HFFc6 (cell line): ENCODE results near the gene UTRN. TPM values are rescaled to one million over a fixed set of nuclear protein-coding genes. Genes with fewer than 3 reads are reported as not detected.
A peak's percentile ranks its signal among the peaks of the same experiment; 100 is the strongest.

ENCODE experiments used
- DNase-seq: peaks from one replicate; pipeline ENCODE4 v3.0.0-alpha.2; 2018
- H3K27ac Mint-ChIP-seq: 2 replicates; pipeline ENCODE4 v1.8.0; 2020; ENCODE audit warnings: mild to moderate bottlenecking, mixed read lengths
- H3K27me3 Mint-ChIP-seq: 2 replicates; pipeline ENCODE4 v1.8.0; 2021; ENCODE audit warnings: mild to moderate bottlenecking, moderate library complexity, mixed read lengths; ENCODE audit not compliant: insufficient read depth
- H3K36me3 Mint-ChIP-seq: 2 replicates; pipeline ENCODE4 v1.8.0; 2021; ENCODE audit warnings: low read depth, mixed read lengths
- H3K4me1 Mint-ChIP-seq: 2 replicates; pipeline ENCODE4 v1.8.0; 2020; ENCODE audit warnings: low read depth, mixed read lengths
- H3K4me3 Mint-ChIP-seq: 2 replicates; pipeline ENCODE4 v1.8.0; 2020; ENCODE audit warnings: mild to moderate bottlenecking, moderate library complexity, mixed read lengths
- H3K9me3 Mint-ChIP-seq: 2 replicates; pipeline ENCODE4 v1.8.0; 2020; ENCODE audit warnings: mild to moderate bottlenecking, mixed read lengths
- total RNA-seq, 6 experiments: library from RNA; stranded (reverse); fragmentation: NEBNext Ultra II Directional; extraction: Animal tissue kit (Norgen Biotek cat#: 25700); gene quantifications; 2 replicates in 1 of 6; 3 replicates in 5 of 6; pipeline ENCODE4 v1.2.3, GENCODE V29; 2021
- TF ChIP-seq, protein P1 (sequence below): fragments of 200-600 bp; sonication (generic); IDR thresholded peaks from 2 replicates; pipeline ENCODE4 v1.5.0; 2021; ENCODE audit warnings: antibody characterized with exemption, mild to moderate bottlenecking

The UTRN gene
- total RNA-seq, 6 experiments from 2014 or later: 99.6 to 116 (median 109) TPM

DNA sequence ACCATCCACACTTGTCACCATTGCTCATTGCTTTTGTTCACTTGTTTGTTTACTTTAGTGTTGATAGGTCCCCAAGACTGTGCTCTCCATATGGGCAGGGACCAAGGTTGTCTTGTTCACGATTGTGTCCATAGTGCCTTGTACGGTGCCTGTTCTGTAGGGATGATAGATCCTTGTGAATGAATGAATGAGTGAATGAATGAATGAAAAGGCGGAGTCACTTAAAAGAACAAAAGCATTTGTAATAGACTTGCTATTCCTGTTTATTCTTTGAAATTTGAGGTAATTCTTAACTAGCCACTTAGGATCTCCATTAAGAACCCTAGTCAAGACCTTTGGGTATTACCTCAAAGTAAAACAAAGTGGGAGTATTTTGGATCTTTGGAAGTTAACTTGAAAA, 47.0 kb downstream of the UTRN start:
- H3K4me1 Mint-ChIP-seq: peaks cover 48% of the 10 kb centered on the region
- peaks cover 14% of the 10 kb centered on the region for H3K36me3 Mint-ChIP-seq
- no peaks in the 10 kb centered on the region for H3K9me3 Mint-ChIP-seq
- H3K27me3 Mint-ChIP-seq: no peaks in the 10 kb centered on the region; the same call in 1 of the 2 replicates
- no peak for DNase-seq
- TF ChIP-seq, protein P1, sequence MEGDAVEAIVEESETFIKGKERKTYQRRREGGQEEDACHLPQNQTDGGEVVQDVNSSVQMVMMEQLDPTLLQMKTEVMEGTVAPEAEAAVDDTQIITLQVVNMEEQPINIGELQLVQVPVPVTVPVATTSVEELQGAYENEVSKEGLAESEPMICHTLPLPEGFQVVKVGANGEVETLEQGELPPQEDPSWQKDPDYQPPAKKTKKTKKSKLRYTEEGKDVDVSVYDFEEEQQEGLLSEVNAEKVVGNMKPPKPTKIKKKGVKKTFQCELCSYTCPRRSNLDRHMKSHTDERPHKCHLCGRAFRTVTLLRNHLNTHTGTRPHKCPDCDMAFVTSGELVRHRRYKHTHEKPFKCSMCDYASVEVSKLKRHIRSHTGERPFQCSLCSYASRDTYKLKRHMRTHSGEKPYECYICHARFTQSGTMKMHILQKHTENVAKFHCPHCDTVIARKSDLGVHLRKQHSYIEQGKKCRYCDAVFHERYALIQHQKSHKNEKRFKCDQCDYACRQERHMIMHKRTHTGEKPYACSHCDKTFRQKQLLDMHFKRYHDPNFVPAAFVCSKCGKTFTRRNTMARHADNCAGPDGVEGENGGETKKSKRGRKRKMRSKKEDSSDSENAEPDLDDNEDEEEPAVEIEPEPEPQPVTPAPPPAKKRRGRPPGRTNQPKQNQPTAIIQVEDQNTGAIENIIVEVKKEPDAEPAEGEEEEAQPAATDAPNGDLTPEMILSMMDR: no peak
- H3K4me3 Mint-ChIP-seq: no peak overlapping the region
- H3K27ac Mint-ChIP-seq: 0 out of 2 replicates have a peak overlapping the region, but pooled peaks have one; percentile 53

DNA sequence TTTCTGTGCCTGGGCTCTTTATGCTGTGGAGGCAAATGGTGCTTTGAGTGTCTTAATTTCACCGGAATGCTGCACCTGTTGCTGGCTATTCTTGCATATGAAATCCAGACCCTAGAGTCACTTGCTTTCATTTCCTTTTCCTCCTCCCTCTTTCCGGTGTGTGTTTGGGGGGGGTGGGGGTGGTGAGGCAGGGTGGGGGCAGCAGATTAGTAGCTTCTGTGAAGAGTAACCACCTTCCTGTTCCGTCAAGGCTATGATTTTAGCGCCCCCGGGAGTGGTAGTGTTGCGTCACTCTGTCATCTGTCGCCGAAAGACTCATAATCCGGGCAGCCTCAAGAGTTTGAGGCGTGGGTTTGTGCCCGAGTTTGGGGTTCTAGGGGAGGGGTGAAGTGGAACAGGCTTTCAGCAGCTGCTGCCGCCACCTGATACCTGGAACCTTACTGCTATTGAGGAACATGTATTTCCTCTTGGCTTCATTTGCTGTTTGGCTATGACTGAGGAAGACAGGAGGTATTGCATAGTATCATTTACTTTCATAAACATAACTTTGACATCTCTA, 49.1 kb downstream of the UTRN start:
- H3K4me1 Mint-ChIP-seq: peaks cover 62% of the 10 kb centered on the region
- peaks cover 14% of the 10 kb centered on the region for H3K36me3 Mint-ChIP-seq
- no peak overlapping the region for H3K27ac Mint-ChIP-seq
- no peak for DNase-seq
- TF ChIP-seq, protein P1: no peak
- no peaks in the 10 kb centered on the region; the same call in 1 of the 2 replicates for H3K27me3 Mint-ChIP-seq
- no peaks in the 10 kb centered on the region for H3K9me3 Mint-ChIP-seq
- H3K4me3 Mint-ChIP-seq: no peak overlapping the region

Other genes starting within 250 kb of the UTRN start
- 100 to 1,000 TPM; 172 to 189 (median 177) TPM for gene SF3B5, start 189.8 kb upstream of the UTRN start, total RNA-seq
- gene STX11, start 134.8 kb upstream of the UTRN start, total RNA-seq: under 1 TPM; 0.30 to 0.53 (median 0.37) TPM